ENCODE results near the gene LRRC28. TPM values are rescaled to one million over a fixed set of nuclear protein-coding genes. Genes with fewer than 3 reads are reported as not detected.
A peak's percentile ranks its signal among the peaks of the same experiment; 100 is the strongest.

LRRC28 gene
- total and polyA plus RNA-seq, 2 of the 4 experiments (the other 2 are of a cell fraction), result 12.7 to 21.1 TPM

GRCh38 chr15:99361545-99362185 lies 110.4 kb downstream of the LRRC28 start:
- peak overlapping the region; percentile 12 for H2AK9ac ChIP-seq (replicated peaks; ENCODE audit: low read depth, low read length, poor library complexity)
- DNase-seq, result peak; percentile 42
- H3K18ac ChIP-seq (ENCODE audit: low read depth, low read length), result no peak overlapping the region
- H4K5ac ChIP-seq (ENCODE audit: low read depth, low read length), result no peak overlapping the region
- no peak overlapping the region for H2AFZ ChIP-seq (replicated peaks; ENCODE audit: low read length, poor library complexity)
- WGBS, 2 experiments (ENCODE audit: extremely low coverage in 2 of 2, insufficient read length in 1 of 2), result 72% methylated on average over 4 of the region's 13 CpGs; no CpG with 5 or more reads in 1 of the 2 experiments
- no peaks in the 10 kb centered on the region for H4K20me1 ChIP-seq (ENCODE audit: insufficient read depth, low read length)
- no peak overlapping the region; the same call in 1 of the 2 replicates for H2AK5ac ChIP-seq (ENCODE audit: low read depth, low read length)
- H2BK120ac ChIP-seq (ENCODE audit: low read depth, low read length), result no peak overlapping the region
- no peak overlapping the region for H2BK15ac ChIP-seq (ENCODE audit: low read depth, low read length)
- no peaks in the 10 kb centered on the region for H3K9me1 ChIP-seq (ENCODE audit: insufficient read depth, low read length)
- no peak for ATAC-seq (ENCODE audit: low read depth)
- no peak for TF ChIP-seq MAFK (IDR thresholded peaks at IDR 0.05; ENCODE audit: low read depth, low read length)
- TF ChIP-seq SMC3 (IDR thresholded peaks at IDR 0.05; ENCODE audit: low read depth, low read length), result peak; percentile 29; the same call in 1 of the 2 replicates
- no peak for TF ChIP-seq FOS (IDR thresholded peaks at IDR 0.05; ENCODE audit: low read depth, low read length)
- TF ChIP-seq RAD21 (IDR thresholded peaks at IDR 0.05; ENCODE audit: low read length), result peak; percentile 29
- TF ChIP-seq CTCF (conservative IDR thresholded peaks at IDR 0.05; ENCODE audit: low read depth, low read length), result peak; percentile 51
- peak; percentile 57 for TF ChIP-seq CEBPB (IDR thresholded peaks at IDR 0.05; ENCODE audit: low read depth, low read length)
- no peak overlapping the region for H3K4me3 ChIP-seq (ENCODE audit: insufficient read depth, low read depth, low read length)
- POLR2A ChIA-PET (ENCODE audit: unreplicated experiment), result no interaction called here
- H3K23ac ChIP-seq (ENCODE audit: low read depth, low read length), result no peak overlapping the region
- CTCF ChIA-PET, result interaction anchor here (1.1 to 1.3 kb wide), 2 partner anchors 8 to 74 kb away, joined by 3 to 4 read pairs; no protein-coding TSS in a partner anchor
- peaks cover 2% of the 10 kb centered on the region for H3K9me3 ChIP-seq (ENCODE audit: control insufficient read depth, insufficient read depth, low read length)
- no TSS peak for BruUV-seq (replicated peaks)
- no peak overlapping the region for H4K91ac ChIP-seq (ENCODE audit: insufficient read depth, low read depth, low read length)
- in situ Hi-C loops (cut with MboI; ENCODE audit: low sequenced_read_pairs) (no loop called here), dilution Hi-C loops (cut with HindIII; ENCODE audit: low sequenced_read_pairs, unreplicated experiment) (no loop called here), intact Hi-C loops (cut with micrococcal nuclease) (loop anchor here (5.0 kb wide), 1 partner anchor 74 kb away; no protein-coding TSS in a partner anchor)
- H3K27me3 ChIP-seq (ENCODE audit: control insufficient read depth, insufficient read depth, low read length), result no peaks in the 10 kb centered on the region
- no peak overlapping the region for H3K4me2 ChIP-seq (ENCODE audit: low read depth, low read length)
- no peak overlapping the region for H2BK20ac ChIP-seq (ENCODE audit: low read depth, low read length)
- no peaks in the 10 kb centered on the region for H3K79me1 ChIP-seq (ENCODE audit: low read depth in 1 of 2, low read length in 2 of 2)
- no peak overlapping the region for H3K27ac ChIP-seq (ENCODE audit: insufficient read depth, low read length)
- H3K4ac ChIP-seq (ENCODE audit: low read depth, low read length), result no peak overlapping the region
- H2BK5ac ChIP-seq (ENCODE audit: low read depth, low read length, poor library complexity, severe bottlenecking), result no peak overlapping the region
- H3K4me1 ChIP-seq (ENCODE audit: control insufficient read depth, insufficient read depth, low read length), result no peaks in the 10 kb centered on the region
- no peak overlapping the region for H3K56ac ChIP-seq (ENCODE audit: extremely low read depth, insufficient read depth, low read length)
- peaks cover 3% of the 10 kb centered on the region; the same call in 1 of the 2 replicates for H3K36me3 ChIP-seq (ENCODE audit: control insufficient read depth, insufficient read depth, low read length)
- no peak overlapping the region for H4K8ac ChIP-seq (ENCODE audit: low read depth in 2 of 2, low read length in 2 of 2)
- no peak overlapping the region for H3K9ac ChIP-seq (ENCODE audit: low read depth, low read length)
- no peak overlapping the region for H3K14ac ChIP-seq (replicated peaks; ENCODE audit: low read depth, low read length)
